ENCODE data around the gene ACAD8.
"Not testable (repeated sequence)": the region's sequence is repeated elsewhere in the genome, so short reads cannot be mapped to it uniquely, and the experiment has no call there.

The ACAD8 gene

GRCh38 chr11:134250675-134251074 is 2.7 kb upstream of the ACAD8 start:
- no peak overlapping the region for H3K4me3 ChIP-seq (ENCODE audit: low read depth, low read length)
- TF ChIP-seq CTCF (IDR thresholded peaks at IDR 0.05; ENCODE audit: low read depth, low read length) (no peak), POLR2A (IDR thresholded peaks at IDR 0.05; ENCODE audit: extremely low read depth, insufficient read length) (no peak), MYC (IDR thresholded peaks at IDR 0.05; ENCODE audit: low read depth, low read length) (no peak), MAX (IDR thresholded peaks at IDR 0.05; ENCODE audit: low read depth, low read length) (no peak)
- no peak for DNase-seq (ENCODE audit: low read depth)

GRCh38 chr11:134252346-134253187 is 801 bp upstream of the ACAD8 start:
- no peak; the same call in 1 of the 2 replicates for TF ChIP-seq MAX (IDR thresholded peaks at IDR 0.05; ENCODE audit: low read depth, low read length)
- TF ChIP-seq CTCF (IDR thresholded peaks at IDR 0.05; ENCODE audit: low read depth, low read length), result no peak
- no peak for TF ChIP-seq MYC (IDR thresholded peaks at IDR 0.05; ENCODE audit: low read depth, low read length)
- TF ChIP-seq POLR2A (IDR thresholded peaks at IDR 0.05; ENCODE audit: extremely low read depth, insufficient read length), result no peak
- no peak for DNase-seq (ENCODE audit: low read depth)
- peak overlapping the region; percentile 75 for H3K4me3 ChIP-seq (ENCODE audit: low read depth, low read length)

GRCh38 chr11:134254433-134255183 is 1.2 kb downstream of the ACAD8 start:
- peak overlapping the region; percentile 75 for H3K4me3 ChIP-seq (ENCODE audit: low read depth, low read length)

GRCh38 chr11:134255184-134255561 is 1.8 kb downstream of the ACAD8 start:
- DNase-seq (ENCODE audit: low read depth); H3K4me3 ChIP-seq (ENCODE audit: low read depth, low read length): not testable (repeated sequence)

More at GRCh38 chr11:134254433-134255183, 1.2 kb downstream of the ACAD8 start:
- TF ChIP-seq MYC (IDR thresholded peaks at IDR 0.05; ENCODE audit: low read depth, low read length) (no peak), POLR2A (IDR thresholded peaks at IDR 0.05; ENCODE audit: extremely low read depth, insufficient read length) (no peak), CTCF (IDR thresholded peaks at IDR 0.05; ENCODE audit: low read depth, low read length) (no peak), MAX (IDR thresholded peaks at IDR 0.05; ENCODE audit: low read depth, low read length) (no peak)
- no peak for DNase-seq (ENCODE audit: low read depth)

- no peak for DNase-seq (ENCODE audit: low read depth)
- TF ChIP-seq POLR2A (IDR thresholded peaks at IDR 0.05; ENCODE audit: extremely low read depth, insufficient read length) (no peak), CTCF (IDR thresholded peaks at IDR 0.05; ENCODE audit: low read depth, low read length) (no peak), MYC (IDR thresholded peaks at IDR 0.05; ENCODE audit: low read depth, low read length) (no peak), MAX (IDR thresholded peaks at IDR 0.05; ENCODE audit: low read depth, low read length) (no peak)
- no peak overlapping the region for H3K4me3 ChIP-seq (ENCODE audit: low read depth, low read length)
These were observed 3.7 kb downstream of the ACAD8 start for GRCh38 chr11:134257101-134257500.

DNA sequence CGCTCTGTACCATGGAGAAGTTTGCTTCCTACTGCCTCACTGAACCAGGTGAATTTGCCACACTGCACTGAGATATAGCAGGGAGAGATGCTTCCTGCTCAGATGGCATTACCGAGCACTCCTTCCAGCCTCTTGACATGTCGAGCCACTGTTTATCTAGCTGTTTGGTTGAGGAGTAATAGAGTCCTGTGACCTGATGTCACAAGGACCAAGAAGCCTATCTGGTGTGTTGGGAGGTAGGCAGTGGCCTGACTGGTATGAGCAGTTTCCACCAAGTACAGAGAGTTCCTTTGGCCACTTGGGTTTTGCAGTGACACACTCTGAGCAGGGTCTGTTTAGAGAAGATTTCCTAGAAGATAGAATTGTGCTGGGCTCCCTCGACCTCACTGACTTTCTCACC is 5.2 kb downstream of the ACAD8 start:
- DNase-seq (ENCODE audit: low read depth), result no peak
- TF ChIP-seq MAX (IDR thresholded peaks at IDR 0.05; ENCODE audit: low read depth, low read length) (no peak), MYC (IDR thresholded peaks at IDR 0.05; ENCODE audit: low read depth, low read length) (no peak), POLR2A (IDR thresholded peaks at IDR 0.05; ENCODE audit: extremely low read depth, insufficient read length) (no peak), CTCF (IDR thresholded peaks at IDR 0.05; ENCODE audit: low read depth, low read length) (no peak)
- H3K4me3 ChIP-seq (ENCODE audit: low read depth, low read length), result no peak overlapping the region

Data from NB4 (cell line).